HEK293 (cell line): ENCODE measurements around the gene GRM5.

Source experiments
- BCL11A ChIP-seq: fragments of 450-650 bp; formaldehyde crosslinking; IDR thresholded peaks from 2 replicates; pipeline ENCODE4 v1.5.1; 2016; ENCODE audit warnings: low read depth, missing biosample characterization, missing genetic modification characterization
- PRDM2 ChIP-seq: fragments of 450-650 bp; formaldehyde crosslinking; IDR thresholded peaks from 2 replicates; pipeline ENCODE4 v1.5.1; 2016; ENCODE audit warnings: missing biosample characterization, missing genetic modification characterization, borderline replicate concordance
- ZBTB7A ChIP-seq: fragments of 450-650 bp; formaldehyde crosslinking; IDR thresholded peaks from 2 replicates; pipeline ENCODE4 v1.5.1; 2016; ENCODE audit warnings: low read depth, missing biosample characterization, missing genetic modification characterization
- ZNF223 ChIP-seq: fragments of 450-650 bp; formaldehyde crosslinking; IDR thresholded peaks from 2 replicates; pipeline ENCODE4 v1.5.1; 2016; ENCODE audit warnings: missing biosample characterization, missing genetic modification characterization
- ZNF404 ChIP-seq: fragments of 450-650 bp; formaldehyde crosslinking; IDR thresholded peaks from 2 replicates; pipeline ENCODE4 v1.5.1; 2017; ENCODE audit warnings: missing biosample characterization, missing genetic modification characterization
- ZNF501 ChIP-seq: fragments of 450-650 bp; formaldehyde crosslinking; IDR thresholded peaks from 2 replicates; pipeline ENCODE4 v1.5.1; 2016; ENCODE audit warnings: missing biosample characterization, missing genetic modification characterization
- ZNF561 ChIP-seq: fragments of 450-650 bp; IDR thresholded peaks from 2 replicates; pipeline ENCODE4 v1.5.1; 2018; ENCODE audit warnings: missing biosample characterization, missing genetic modification characterization, borderline replicate concordance
- ZNF792 ChIP-seq: fragments of 450-650 bp; formaldehyde crosslinking; IDR thresholded peaks from 2 replicates; pipeline ENCODE4 v1.5.1; 2016; ENCODE audit warnings: missing biosample characterization, missing genetic modification characterization
- TF ChIP-seq, protein P1 (sequence below): fragments of 450-650 bp; formaldehyde crosslinking; IDR thresholded peaks from 2 replicates; pipeline ENCODE4 v1.5.1; 2016; ENCODE audit warnings: missing biosample characterization, missing genetic modification characterization
- TF ChIP-seq, protein P2 (sequence below): fragments of 450-650 bp; formaldehyde crosslinking; IDR thresholded peaks from 2 replicates; pipeline ENCODE4 v1.5.1; 2016; ENCODE audit warnings: missing biosample characterization, missing genetic modification characterization

DNA sequence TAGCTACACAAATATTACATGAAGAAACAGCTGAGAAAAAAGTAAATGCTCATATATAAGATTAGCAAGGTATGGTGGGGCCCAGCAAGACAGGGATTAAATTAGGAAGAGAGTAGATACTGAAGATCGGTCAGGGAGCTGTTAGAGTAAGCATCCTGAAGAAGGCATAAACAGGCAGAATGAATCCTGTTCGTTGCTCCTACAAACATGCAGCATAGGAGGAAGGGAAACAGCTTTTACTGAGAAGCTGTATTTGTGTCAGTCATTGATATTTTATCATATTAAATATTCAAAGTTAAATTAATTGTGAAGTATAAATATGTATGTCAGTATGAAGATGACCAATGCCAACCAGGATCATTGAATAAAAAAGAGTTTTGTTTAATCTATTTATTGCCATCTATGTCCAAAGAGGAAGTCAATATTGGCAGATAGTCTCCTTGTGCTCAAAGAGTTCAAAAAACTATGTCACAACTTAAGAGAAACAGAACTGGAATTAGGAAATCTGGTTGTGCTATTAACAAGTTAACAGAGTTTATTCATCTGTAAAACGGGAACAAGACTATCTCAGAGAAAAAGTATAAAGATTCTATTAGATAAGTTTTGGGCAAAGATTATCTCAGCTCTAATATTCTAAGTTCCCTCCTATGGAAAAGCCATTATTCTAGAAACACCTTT is 255.2 kb downstream of the GRM5 start:
- no peak for TF ChIP-seq ZNF404 (tag by site-specific recombination)
- TF ChIP-seq, protein P1, sequence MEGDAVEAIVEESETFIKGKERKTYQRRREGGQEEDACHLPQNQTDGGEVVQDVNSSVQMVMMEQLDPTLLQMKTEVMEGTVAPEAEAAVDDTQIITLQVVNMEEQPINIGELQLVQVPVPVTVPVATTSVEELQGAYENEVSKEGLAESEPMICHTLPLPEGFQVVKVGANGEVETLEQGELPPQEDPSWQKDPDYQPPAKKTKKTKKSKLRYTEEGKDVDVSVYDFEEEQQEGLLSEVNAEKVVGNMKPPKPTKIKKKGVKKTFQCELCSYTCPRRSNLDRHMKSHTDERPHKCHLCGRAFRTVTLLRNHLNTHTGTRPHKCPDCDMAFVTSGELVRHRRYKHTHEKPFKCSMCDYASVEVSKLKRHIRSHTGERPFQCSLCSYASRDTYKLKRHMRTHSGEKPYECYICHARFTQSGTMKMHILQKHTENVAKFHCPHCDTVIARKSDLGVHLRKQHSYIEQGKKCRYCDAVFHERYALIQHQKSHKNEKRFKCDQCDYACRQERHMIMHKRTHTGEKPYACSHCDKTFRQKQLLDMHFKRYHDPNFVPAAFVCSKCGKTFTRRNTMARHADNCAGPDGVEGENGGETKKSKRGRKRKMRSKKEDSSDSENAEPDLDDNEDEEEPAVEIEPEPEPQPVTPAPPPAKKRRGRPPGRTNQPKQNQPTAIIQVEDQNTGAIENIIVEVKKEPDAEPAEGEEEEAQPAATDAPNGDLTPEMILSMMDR (tag by site-specific recombination), result no peak
- TF ChIP-seq ZBTB7A (tag by site-specific recombination), result no peak
- no peak for TF ChIP-seq ZNF501
- no peak for TF ChIP-seq BCL11A (tag by site-specific recombination)
- TF ChIP-seq ZNF792 (tag by site-specific recombination), result no peak
- no peak for TF ChIP-seq PRDM2
- TF ChIP-seq, protein P2, sequence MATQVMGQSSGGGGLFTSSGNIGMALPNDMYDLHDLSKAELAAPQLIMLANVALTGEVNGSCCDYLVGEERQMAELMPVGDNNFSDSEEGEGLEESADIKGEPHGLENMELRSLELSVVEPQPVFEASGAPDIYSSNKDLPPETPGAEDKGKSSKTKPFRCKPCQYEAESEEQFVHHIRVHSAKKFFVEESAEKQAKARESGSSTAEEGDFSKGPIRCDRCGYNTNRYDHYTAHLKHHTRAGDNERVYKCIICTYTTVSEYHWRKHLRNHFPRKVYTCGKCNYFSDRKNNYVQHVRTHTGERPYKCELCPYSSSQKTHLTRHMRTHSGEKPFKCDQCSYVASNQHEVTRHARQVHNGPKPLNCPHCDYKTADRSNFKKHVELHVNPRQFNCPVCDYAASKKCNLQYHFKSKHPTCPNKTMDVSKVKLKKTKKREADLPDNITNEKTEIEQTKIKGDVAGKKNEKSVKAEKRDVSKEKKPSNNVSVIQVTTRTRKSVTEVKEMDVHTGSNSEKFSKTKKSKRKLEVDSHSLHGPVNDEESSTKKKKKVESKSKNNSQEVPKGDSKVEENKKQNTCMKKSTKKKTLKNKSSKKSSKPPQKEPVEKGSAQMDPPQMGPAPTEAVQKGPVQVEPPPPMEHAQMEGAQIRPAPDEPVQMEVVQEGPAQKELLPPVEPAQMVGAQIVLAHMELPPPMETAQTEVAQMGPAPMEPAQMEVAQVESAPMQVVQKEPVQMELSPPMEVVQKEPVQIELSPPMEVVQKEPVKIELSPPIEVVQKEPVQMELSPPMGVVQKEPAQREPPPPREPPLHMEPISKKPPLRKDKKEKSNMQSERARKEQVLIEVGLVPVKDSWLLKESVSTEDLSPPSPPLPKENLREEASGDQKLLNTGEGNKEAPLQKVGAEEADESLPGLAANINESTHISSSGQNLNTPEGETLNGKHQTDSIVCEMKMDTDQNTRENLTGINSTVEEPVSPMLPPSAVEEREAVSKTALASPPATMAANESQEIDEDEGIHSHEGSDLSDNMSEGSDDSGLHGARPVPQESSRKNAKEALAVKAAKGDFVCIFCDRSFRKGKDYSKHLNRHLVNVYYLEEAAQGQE, result no peak
- TF ChIP-seq ZNF561 (tag by site-specific recombination), result no peak
- TF ChIP-seq ZNF223 (tag by site-specific recombination), result no peak
